NT2/D1 (cell line): ENCODE measurements around the gene DELE1.

Source experiments
- SUZ12 ChIP-seq: IDR thresholded peaks from 2 replicates; pipeline ENCODE4 v1.6.1; 2011; ENCODE audit not compliant: insufficient read length, insufficient read depth; ENCODE audit errors: extremely low read depth
- ZNF274 ChIP-seq: IDR thresholded peaks from 2 replicates; pipeline ENCODE4 v1.6.1; 2011; ENCODE audit warnings: mild to moderate bottlenecking, low read depth, low read length

GRCh38 chr5:141940695-141941271 lies 17.1 kb downstream of the DELE1 start:
- TF ChIP-seq ZNF274 (no peak), SUZ12 (no peak)
